ENCODE measurements around the gene ADGRA3. TPM values are rescaled to one million over a fixed set of nuclear protein-coding genes. Genes with fewer than 3 reads are reported as not detected.
A peak's percentile ranks its signal among the peaks of the same experiment; 100 is the strongest.

The ADGRA3 gene
- total and polyA plus RNA-seq, 2 of the 13 experiments (the other 11 are each of a cell fraction or from before 2014, with no cell fraction given): 32.2 to 40.8 TPM

DNA sequence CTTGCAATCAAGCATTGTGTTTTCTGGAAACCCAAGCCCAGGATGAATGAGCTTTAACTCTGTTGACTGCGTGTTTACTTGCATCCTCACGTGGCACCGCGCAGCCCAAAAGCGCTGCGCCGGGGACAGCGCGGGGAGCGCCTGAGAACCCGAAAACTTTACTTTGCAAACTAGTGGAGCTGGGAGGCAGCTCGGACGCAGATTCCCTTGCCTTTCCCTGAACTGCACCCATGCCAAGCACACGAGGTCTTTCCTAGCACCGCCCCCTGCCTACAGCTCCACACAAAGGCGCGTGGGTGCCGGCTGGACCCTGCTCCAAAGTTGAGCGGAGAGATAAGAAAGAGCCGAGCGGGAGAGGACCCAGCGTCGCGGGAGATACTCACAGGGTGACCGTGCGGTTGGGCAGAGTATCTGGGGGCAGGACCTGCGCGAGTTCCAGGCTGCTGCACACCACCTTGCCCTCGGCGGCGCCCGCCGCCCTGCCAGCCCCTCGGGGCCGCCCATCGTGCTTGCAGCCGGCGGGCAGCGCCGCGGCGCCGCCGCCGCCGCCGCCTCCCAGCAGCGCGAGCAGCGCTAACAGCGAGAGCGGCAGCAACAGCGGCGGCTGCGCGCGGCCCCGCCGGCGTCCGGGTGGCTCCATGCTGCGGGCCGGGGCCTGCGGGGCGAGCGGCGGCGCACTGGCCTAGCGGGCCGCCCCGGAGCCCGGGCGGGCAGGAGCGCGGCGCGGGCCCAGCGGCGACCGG is 550 bp downstream of the ADGRA3 start:
- Histone ChIP-seq H2AFZ (ENCODE audit: low read length) (no peak overlapping the region), H3K9ac (ENCODE audit: insufficient read depth, low read depth, low read length) (peak overlapping the region; percentile 80), H3K4me1 (ENCODE audit: insufficient read depth, low read length) (peaks cover 45% of the 10 kb centered on the region), H3K9me3 (ENCODE audit: low read length) (no peaks in the 10 kb centered on the region), H3K79me2 (ENCODE audit: insufficient read depth, low read length) (peaks cover 45% of the 10 kb centered on the region), H4K20me1 (ENCODE audit: insufficient read depth, low read length) (peaks cover 4% of the 10 kb centered on the region; the same call in 1 of the 2 replicates), H3K27me3 (ENCODE audit: control insufficient read depth in 1 of 2, insufficient read depth in 2 of 2, low read length in 2 of 2) (no peaks in the 10 kb centered on the region; a peak in 1 of 5 replicates), H3K4me2 (ENCODE audit: low read depth, low read length) (peak overlapping the region; percentile 76), H3K27ac (ENCODE audit: extremely low read length, insufficient read depth, low read length) (peak overlapping the region; percentile 85), H3K36me3 (replicated peaks in 1 of 2; ENCODE audit: control insufficient read depth in 1 of 2, insufficient read depth in 2 of 2, low read length in 2 of 2) (no peaks in the 10 kb centered on the region), H3K4me3 (replicated peaks in 1 of 3; ENCODE audit: insufficient read depth in 1 of 3, low read depth in 2 of 3, low read length in 3 of 3) (peak overlapping the region; percentile 76 to 82 (median 78))
- in situ Hi-C loops (cut with HindIII; ENCODE audit: extremely low pct_ligation_motif_present, low pct_unique_long_range_greater_than_20kb): no loop called here
- peak; percentile 85 for ATAC-seq
- BruUV-seq (replicated peaks): no TSS peak
- peak; percentile 86 for DNase-seq (ENCODE audit: low spot score)
- 5% methylated on average over 4 of the region's 80 CpGs for WGBS (ENCODE audit: low lambda C conversion rate)
- ChIA-PET CTCF (ENCODE audit: low intra/inter-chr PET ratio, low total read pairs) (no interaction called here), POLR2A (interaction anchor here (0.7 to 2.9 kb wide), 14 partner anchors 8 to 80 kb away, joined by 3 to 20 read pairs (median 5); no protein-coding TSS in a partner anchor)
- FAIRE-seq: peak; percentile 78
- intact Hi-C loops (cut with micrococcal nuclease; ENCODE audit: unreplicated experiment): loop anchor here (2.0 to 5.0 kb wide), 2 partner anchors 41 to 92 kb away; no protein-coding TSS in a partner anchor
- peak; percentile 89 for TF ChIP-seq NFKB2 (CRISPR knock-in tag; IDR thresholded peaks at IDR 0.05; ENCODE audit: borderline replicate concordance)
- TF ChIP-seq KLF9 (CRISPR knock-in tag; IDR thresholded peaks at IDR 0.05; ENCODE audit: low read depth): 0 out of 2 replicates have a peak, but pooled peaks have one; percentile 51
- TF ChIP-seq ZNF839 (CRISPR knock-in tag; IDR thresholded peaks at IDR 0.05; ENCODE audit: borderline replicate concordance): peak; percentile 42; the same call in 1 of the 2 replicates
- TF ChIP-seq SOX6 (IDR thresholded peaks at IDR 0.05): no peak
- TF ChIP-seq SOX6 (CRISPR knock-in tag; IDR thresholded peaks at IDR 0.05): peak; percentile 46; the same call in 1 of the 2 replicates
- peak; percentile 49; the same call in 1 of the 2 replicates for TF ChIP-seq POLR2AphosphoS5 (IDR thresholded peaks at IDR 0.05; ENCODE audit: low read depth, low read length)
- TF ChIP-seq, protein P1, sequence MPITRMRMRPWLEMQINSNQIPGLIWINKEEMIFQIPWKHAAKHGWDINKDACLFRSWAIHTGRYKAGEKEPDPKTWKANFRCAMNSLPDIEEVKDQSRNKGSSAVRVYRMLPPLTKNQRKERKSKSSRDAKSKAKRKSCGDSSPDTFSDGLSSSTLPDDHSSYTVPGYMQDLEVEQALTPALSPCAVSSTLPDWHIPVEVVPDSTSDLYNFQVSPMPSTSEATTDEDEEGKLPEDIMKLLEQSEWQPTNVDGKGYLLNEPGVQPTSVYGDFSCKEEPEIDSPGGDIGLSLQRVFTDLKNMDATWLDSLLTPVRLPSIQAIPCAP (CRISPR knock-in tag; IDR thresholded peaks at IDR 0.05; ENCODE audit: low read depth): peak; percentile 76; the same call in 1 of the 2 replicates
- TF ChIP-seq SMAD3 (CRISPR knock-in tag; IDR thresholded peaks at IDR 0.05): peak; percentile 27; the same call in 1 of the 2 replicates
- peak; percentile 37; the same call in 1 of the 2 replicates for TF ChIP-seq ERF (CRISPR knock-in tag; IDR thresholded peaks at IDR 0.05)
- no peak for TF ChIP-seq ATF4 (CRISPR knock-in tag; IDR thresholded peaks at IDR 0.05)
- TF ChIP-seq ZNF281 (CRISPR knock-in tag; IDR thresholded peaks at IDR 0.05; ENCODE audit: borderline replicate concordance): 0 out of 2 replicates have a peak, but pooled peaks have one; percentile 21
- TF ChIP-seq SNAI1 (CRISPR knock-in tag; IDR thresholded peaks at IDR 0.05; ENCODE audit: borderline replicate concordance): peak; percentile 41; the same call in 1 of the 2 replicates
- peak; percentile 40 for TF ChIP-seq XRCC5 (optimal IDR thresholded peaks at IDR 0.05; ENCODE audit: low read length)
- peak; percentile 65; the same call in 1 of the 2 replicates for TF ChIP-seq CCDC6 (CRISPR knock-in tag; IDR thresholded peaks at IDR 0.05)
- peak; percentile 21; the same call in 1 of the 2 replicates for TF ChIP-seq ESRRA (CRISPR knock-in tag; IDR thresholded peaks at IDR 0.05; ENCODE audit: low read depth)
- TF ChIP-seq ARNTL (CRISPR knock-in tag; IDR thresholded peaks at IDR 0.05): peak; percentile 53
- TF ChIP-seq HOXA3 (CRISPR knock-in tag; IDR thresholded peaks at IDR 0.05): peak; percentile 53; the same call in 1 of the 2 replicates
- TF ChIP-seq MTF2 (CRISPR knock-in tag; IDR thresholded peaks at IDR 0.05; ENCODE audit: borderline replicate concordance): no peak
- 0 out of 2 replicates have a peak, but pooled peaks have one; percentile 16 for TF ChIP-seq ZNF331 (CRISPR knock-in tag; IDR thresholded peaks at IDR 0.05)
- TF ChIP-seq ZMAT3 (CRISPR knock-in tag; conservative IDR thresholded peaks at IDR 0.05): peak; percentile 52; the same call in 1 of the 2 replicates
